Dendritic cell treated with granulocyte-macrophage colony-stimulating factor and Interleukin-4, amounts not matched to agents 40 ng/mL and 50 ng/mL, for 4 days (primary cell): ENCODE data around the gene SPON1.

Experiments used
- H3K27ac Mint-ChIP-seq: one replicate; pipeline ENCODE4 v1.8.0; 2022; ENCODE audit warnings: mild to moderate bottlenecking, mixed read lengths
- H3K27me3 Mint-ChIP-seq: one replicate; pipeline ENCODE4 v1.8.0; 2022; ENCODE audit warnings: mild to moderate bottlenecking, mixed read lengths
- H3K36me3 Mint-ChIP-seq: one replicate; pipeline ENCODE4 v1.8.0; 2022; ENCODE audit warnings: low read depth, mixed read lengths
- H3K4me1 Mint-ChIP-seq: one replicate; pipeline ENCODE4 v1.8.0; 2022; ENCODE audit warnings: low read depth, mixed read lengths
- H3K4me3 Mint-ChIP-seq: one replicate; pipeline ENCODE4 v1.8.0; 2022; ENCODE audit warnings: mild to moderate bottlenecking, moderate library complexity, mixed read lengths
- H3K9me3 Mint-ChIP-seq: one replicate; pipeline ENCODE4 v1.8.0; 2022; ENCODE audit warnings: mixed read lengths
- intact Hi-C: fragments of 100-400 bp; cut with micrococcal nuclease; formaldehyde crosslinking; loops from one replicate; pipeline ENCODE4 v1.15.0; 2022

The SPON1 gene

GRCh38 chr11:14182833-14183364 is 220.4 kb downstream of the SPON1 start:
- intact Hi-C loops, result no loop called here
- H3K9me3 Mint-ChIP-seq, result no peaks in the 10 kb centered on the region
- no peak overlapping the region for H3K4me3 Mint-ChIP-seq
- H3K27me3 Mint-ChIP-seq, result peaks cover 2% of the 10 kb centered on the region
- H3K27ac Mint-ChIP-seq, result no peak overlapping the region
- peaks cover 10% of the 10 kb centered on the region for H3K4me1 Mint-ChIP-seq
- H3K36me3 Mint-ChIP-seq, result no peaks in the 10 kb centered on the region

- Mint-ChIP-seq H3K9me3 (no peaks in the 10 kb centered on the region), H3K27me3 (peaks cover 2% of the 10 kb centered on the region), H3K4me3 (no peak overlapping the region), H3K4me1 (peaks cover 10% of the 10 kb centered on the region), H3K36me3 (no peaks in the 10 kb centered on the region), H3K27ac (no peak overlapping the region)
- intact Hi-C loops, result no loop called here
Measured at GRCh38 chr11:14184028-14184940, 221.8 kb downstream of the SPON1 start.

GRCh38 chr11:14185461-14185860 is 222.9 kb downstream of the SPON1 start:
- Mint-ChIP-seq H3K27ac (no peak overlapping the region), H3K4me1 (peaks cover 1% of the 10 kb centered on the region), H3K4me3 (no peak overlapping the region), H3K9me3 (peaks cover 5% of the 10 kb centered on the region), H3K36me3 (no peaks in the 10 kb centered on the region), H3K27me3 (no peaks in the 10 kb centered on the region)
- intact Hi-C loops, result no loop called here

- peaks cover 8% of the 10 kb centered on the region for H3K9me3 Mint-ChIP-seq
Measured at GRCh38 chr11:14186046-14186775, 223.7 kb downstream of the SPON1 start.

GRCh38 chr11:14189874-14190273 is 227.4 kb downstream of the SPON1 start:
- Mint-ChIP-seq H3K36me3 (no peaks in the 10 kb centered on the region), H3K27me3 (peaks cover 1% of the 10 kb centered on the region), H3K4me3 (no peak overlapping the region), H3K9me3 (peaks cover 8% of the 10 kb centered on the region), H3K4me1 (no peaks in the 10 kb centered on the region), H3K27ac (no peak overlapping the region)
- intact Hi-C loops, result no loop called here

More at GRCh38 chr11:14186046-14186775, 223.7 kb downstream of the SPON1 start:
- intact Hi-C loops, result no loop called here
- no peaks in the 10 kb centered on the region for H3K36me3 Mint-ChIP-seq
- H3K27ac Mint-ChIP-seq, result no peak overlapping the region
- no peaks in the 10 kb centered on the region for H3K27me3 Mint-ChIP-seq
- H3K4me1 Mint-ChIP-seq, result no peaks in the 10 kb centered on the region
- no peak overlapping the region for H3K4me3 Mint-ChIP-seq

- peaks cover 8% of the 10 kb centered on the region for H3K9me3 Mint-ChIP-seq
- H3K4me3 Mint-ChIP-seq, result no peak overlapping the region
- H3K36me3 Mint-ChIP-seq, result no peaks in the 10 kb centered on the region
- H3K4me1 Mint-ChIP-seq, result no peaks in the 10 kb centered on the region
- H3K27me3 Mint-ChIP-seq, result peaks cover 1% of the 10 kb centered on the region
- no peak overlapping the region for H3K27ac Mint-ChIP-seq
- intact Hi-C loops, result no loop called here
Measured at GRCh38 chr11:14190992-14191778, 228.7 kb downstream of the SPON1 start.

- peaks cover 1% of the 10 kb centered on the region for H3K27me3 Mint-ChIP-seq
- H3K4me3 Mint-ChIP-seq, result no peak overlapping the region
- no peak overlapping the region for H3K27ac Mint-ChIP-seq
- intact Hi-C loops, result no loop called here
- H3K4me1 Mint-ChIP-seq, result no peaks in the 10 kb centered on the region
- no peaks in the 10 kb centered on the region for H3K36me3 Mint-ChIP-seq
- H3K9me3 Mint-ChIP-seq, result peaks cover 8% of the 10 kb centered on the region
Measured at GRCh38 chr11:14193644-14194043, 231.1 kb downstream of the SPON1 start.

GRCh38 chr11:14202251-14203196 is 240.0 kb downstream of the SPON1 start:
- H3K36me3 Mint-ChIP-seq, result no peaks in the 10 kb centered on the region
- H3K27ac Mint-ChIP-seq, result no peak overlapping the region
- no peaks in the 10 kb centered on the region for H3K4me1 Mint-ChIP-seq
- no peak overlapping the region for H3K4me3 Mint-ChIP-seq
- no peaks in the 10 kb centered on the region for H3K9me3 Mint-ChIP-seq
- intact Hi-C loops, result no loop called here
- peaks cover 3% of the 10 kb centered on the region for H3K27me3 Mint-ChIP-seq

GRCh38 chr11:14203321-14203720 is 240.8 kb downstream of the SPON1 start:
- intact Hi-C loops, result no loop called here
- Mint-ChIP-seq H3K27me3 (peaks cover 3% of the 10 kb centered on the region), H3K36me3 (no peaks in the 10 kb centered on the region), H3K4me3 (no peak overlapping the region), H3K27ac (no peak overlapping the region), H3K4me1 (no peaks in the 10 kb centered on the region), H3K9me3 (no peaks in the 10 kb centered on the region)

GRCh38 chr11:14212986-14213385 is 250.5 kb downstream of the SPON1 start:
- no peak overlapping the region for H3K4me3 Mint-ChIP-seq
- peaks cover under 1% of the 10 kb centered on the region for H3K27me3 Mint-ChIP-seq
- no peak overlapping the region for H3K27ac Mint-ChIP-seq
- H3K36me3 Mint-ChIP-seq, result no peaks in the 10 kb centered on the region
- no peaks in the 10 kb centered on the region for H3K9me3 Mint-ChIP-seq
- intact Hi-C loops, result no loop called here
- H3K4me1 Mint-ChIP-seq, result no peaks in the 10 kb centered on the region

- H3K4me3 Mint-ChIP-seq, result no peak overlapping the region
- no peaks in the 10 kb centered on the region for H3K9me3 Mint-ChIP-seq
- no peak overlapping the region for H3K27ac Mint-ChIP-seq
- intact Hi-C loops, result no loop called here
- no peaks in the 10 kb centered on the region for H3K36me3 Mint-ChIP-seq
- H3K4me1 Mint-ChIP-seq, result no peaks in the 10 kb centered on the region
- H3K27me3 Mint-ChIP-seq, result peaks cover 9% of the 10 kb centered on the region
Measured at GRCh38 chr11:14218728-14219127, 256.2 kb downstream of the SPON1 start.

GRCh38 chr11:14223636-14224288 is 261.2 kb downstream of the SPON1 start:
- Mint-ChIP-seq H3K27me3 (peaks cover 7% of the 10 kb centered on the region), H3K9me3 (peaks cover 9% of the 10 kb centered on the region), H3K36me3 (no peaks in the 10 kb centered on the region), H3K27ac (no peak overlapping the region), H3K4me3 (no peak overlapping the region), H3K4me1 (peaks cover 7% of the 10 kb centered on the region)
- intact Hi-C loops, result no loop called here
